ENCODE measurements around the gene GTF2A2. TPM values are rescaled to one million over a fixed set of nuclear protein-coding genes. Genes with fewer than 3 reads are reported as not detected.
A peak's percentile ranks its signal among the peaks of the same experiment; 100 is the strongest.

The GTF2A2 gene
- total RNA-seq, 4 donors from 2014 or later: 13.1 to 49.8 (median 22.9) TPM

DNA sequence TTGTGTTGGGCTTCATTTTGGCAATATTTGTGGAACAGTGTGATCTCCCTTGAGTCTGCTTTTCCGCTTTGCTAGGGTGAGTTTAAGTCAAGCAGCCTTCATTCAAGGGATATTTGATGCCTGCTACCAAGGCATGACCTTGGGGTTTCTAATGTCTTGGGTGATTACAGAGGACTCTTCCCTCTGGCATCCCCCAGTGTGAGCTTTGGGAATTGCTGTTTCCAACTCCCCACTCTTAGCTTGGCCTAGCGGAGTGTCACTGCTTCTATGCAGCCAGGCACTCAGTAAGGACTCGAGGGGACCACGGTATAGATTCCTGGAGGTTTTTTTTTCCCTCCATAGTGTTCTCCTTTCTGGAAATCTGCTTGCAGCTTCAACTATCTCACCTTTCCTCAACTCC, 24.6 kb downstream of the GTF2A2 start:
- DNase-seq (ENCODE audit: low spot score in 2 of 2): no peak
- no peaks in the 10 kb centered on the region for H3K9me3 ChIP-seq
- H3K36me3 ChIP-seq: peaks cover 0 to 17% (median 0%) of the 10 kb centered on the region in 3 donors
- 39 to 46% methylated on average over 4 of the region's 4 CpGs for WGBS, 2 donors
- H3K4me3 ChIP-seq: no peak overlapping the region
- no peak for TF ChIP-seq POLR2A (IDR thresholded peaks at IDR 0.05)
- TF ChIP-seq EP300 (IDR thresholded peaks at IDR 0.05): no peak
- H3K27me3 ChIP-seq: no peaks in the 10 kb centered on the region
- H3K4me1 ChIP-seq: no peaks in the 10 kb centered on the region
- no peak overlapping the region for H3K27ac ChIP-seq

DNA sequence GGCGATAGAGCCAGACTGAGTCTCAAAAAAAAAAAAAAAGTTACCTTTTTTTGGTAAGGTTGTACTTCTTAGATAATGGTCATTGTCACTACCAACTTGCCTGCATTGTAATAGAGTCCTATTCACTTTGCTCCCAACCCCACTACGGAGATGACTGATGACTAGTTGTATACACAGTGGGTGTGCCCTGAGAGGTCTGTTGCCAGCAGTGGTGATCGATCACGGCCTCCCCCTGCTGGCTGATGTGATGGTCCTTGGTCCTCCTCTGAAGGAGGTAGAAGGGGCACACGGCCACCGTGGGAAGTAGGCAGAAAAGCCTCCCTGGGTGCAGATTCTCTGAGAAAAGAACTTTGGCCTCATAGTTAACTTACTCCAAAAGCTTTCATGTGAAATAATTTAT, 35.0 kb downstream of the GTF2A2 start:
- 25 to 29% methylated on average over 6 of the region's 6 CpGs for WGBS, 2 donors
- no peaks in the 10 kb centered on the region for H3K36me3 ChIP-seq
- H3K4me1 ChIP-seq: no peaks in the 10 kb centered on the region
- no peaks in the 10 kb centered on the region for H3K27me3 ChIP-seq
- DNase-seq (ENCODE audit: low spot score in 2 of 2): no peak
- no peak for TF ChIP-seq POLR2A (IDR thresholded peaks at IDR 0.05)
- TF ChIP-seq, protein P1, sequence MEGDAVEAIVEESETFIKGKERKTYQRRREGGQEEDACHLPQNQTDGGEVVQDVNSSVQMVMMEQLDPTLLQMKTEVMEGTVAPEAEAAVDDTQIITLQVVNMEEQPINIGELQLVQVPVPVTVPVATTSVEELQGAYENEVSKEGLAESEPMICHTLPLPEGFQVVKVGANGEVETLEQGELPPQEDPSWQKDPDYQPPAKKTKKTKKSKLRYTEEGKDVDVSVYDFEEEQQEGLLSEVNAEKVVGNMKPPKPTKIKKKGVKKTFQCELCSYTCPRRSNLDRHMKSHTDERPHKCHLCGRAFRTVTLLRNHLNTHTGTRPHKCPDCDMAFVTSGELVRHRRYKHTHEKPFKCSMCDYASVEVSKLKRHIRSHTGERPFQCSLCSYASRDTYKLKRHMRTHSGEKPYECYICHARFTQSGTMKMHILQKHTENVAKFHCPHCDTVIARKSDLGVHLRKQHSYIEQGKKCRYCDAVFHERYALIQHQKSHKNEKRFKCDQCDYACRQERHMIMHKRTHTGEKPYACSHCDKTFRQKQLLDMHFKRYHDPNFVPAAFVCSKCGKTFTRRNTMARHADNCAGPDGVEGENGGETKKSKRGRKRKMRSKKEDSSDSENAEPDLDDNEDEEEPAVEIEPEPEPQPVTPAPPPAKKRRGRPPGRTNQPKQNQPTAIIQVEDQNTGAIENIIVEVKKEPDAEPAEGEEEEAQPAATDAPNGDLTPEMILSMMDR (IDR thresholded peaks at IDR 0.05): peak in 1 of 5 experiments; percentile 22
- H3K4me3 ChIP-seq: no peak overlapping the region
- H3K9me3 ChIP-seq: no peaks in the 10 kb centered on the region
- no peak overlapping the region for H3K27ac ChIP-seq

DNA sequence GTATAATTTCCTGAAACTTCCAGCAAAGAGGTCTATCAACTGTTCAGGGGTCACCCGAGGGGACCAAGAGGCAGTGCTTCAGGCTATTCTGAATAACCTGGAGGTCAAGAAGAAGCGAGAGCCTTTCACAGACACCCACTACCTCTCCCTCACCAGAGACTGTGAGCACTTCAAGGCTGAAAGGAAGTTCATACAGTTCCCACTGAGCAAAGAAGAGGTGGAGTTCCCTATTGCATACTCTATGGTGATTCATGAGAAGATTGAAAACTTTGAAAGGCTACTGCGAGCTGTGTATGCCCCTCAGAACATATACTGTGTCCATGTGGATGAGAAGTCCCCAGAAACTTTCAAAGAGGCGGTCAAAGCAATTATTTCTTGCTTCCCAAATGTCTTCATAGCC, 38.9 kb downstream of the GTF2A2 start:
- Histone ChIP-seq H3K4me3 (no peak overlapping the region), H3K27me3 (no peaks in the 10 kb centered on the region), H3K27ac (no peak overlapping the region), H3K4me1 (no peaks in the 10 kb centered on the region), H3K36me3 (no peaks in the 10 kb centered on the region), H3K9me3 (no peaks in the 10 kb centered on the region)
- TF ChIP-seq POLR2A (IDR thresholded peaks at IDR 0.05) (no peak), EP300 (IDR thresholded peaks at IDR 0.05) (no peak)
- TF ChIP-seq, protein P1 (IDR thresholded peaks at IDR 0.05): no peak
- WGBS, 2 donors: 77 to 81% methylated on average over 4 of the region's 4 CpGs
- DNase-seq (ENCODE audit: low spot score in 2 of 2): no peak

DNA sequence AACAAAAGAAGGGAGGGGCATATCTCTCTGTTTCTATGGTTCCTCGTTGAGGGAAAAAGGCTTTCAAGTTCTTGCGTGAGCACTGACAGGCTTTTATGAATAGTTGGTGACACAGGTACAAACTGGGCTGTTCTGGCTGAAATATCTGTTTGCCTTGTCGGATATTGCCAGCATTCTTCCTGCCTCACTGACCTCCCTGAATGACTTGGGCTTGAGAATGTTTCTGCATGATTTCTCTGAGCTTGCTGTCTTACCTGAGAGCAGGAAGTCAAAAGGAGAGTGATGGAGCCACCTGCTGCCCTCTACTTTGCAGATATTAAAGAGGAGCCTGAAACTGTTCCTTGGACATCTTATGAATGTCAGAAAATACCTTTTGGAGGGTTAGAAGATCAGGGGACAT, 40.9 kb downstream of the GTF2A2 start:
- no peak for DNase-seq (ENCODE audit: low spot score in 2 of 2)
- no peak overlapping the region for H3K4me3 ChIP-seq
- no peaks in the 10 kb centered on the region for H3K36me3 ChIP-seq
- TF ChIP-seq EP300 (IDR thresholded peaks at IDR 0.05) (no peak), POLR2A (IDR thresholded peaks at IDR 0.05) (no peak)
- TF ChIP-seq, protein P1 (IDR thresholded peaks at IDR 0.05): no peak
- 75 to 78% methylated on average over 3 of the region's 3 CpGs for WGBS, 2 donors
- H3K4me1 ChIP-seq: no peaks in the 10 kb centered on the region
- no peak overlapping the region for H3K27ac ChIP-seq
- no peaks in the 10 kb centered on the region for H3K27me3 ChIP-seq
- no peaks in the 10 kb centered on the region for H3K9me3 ChIP-seq

DNA sequence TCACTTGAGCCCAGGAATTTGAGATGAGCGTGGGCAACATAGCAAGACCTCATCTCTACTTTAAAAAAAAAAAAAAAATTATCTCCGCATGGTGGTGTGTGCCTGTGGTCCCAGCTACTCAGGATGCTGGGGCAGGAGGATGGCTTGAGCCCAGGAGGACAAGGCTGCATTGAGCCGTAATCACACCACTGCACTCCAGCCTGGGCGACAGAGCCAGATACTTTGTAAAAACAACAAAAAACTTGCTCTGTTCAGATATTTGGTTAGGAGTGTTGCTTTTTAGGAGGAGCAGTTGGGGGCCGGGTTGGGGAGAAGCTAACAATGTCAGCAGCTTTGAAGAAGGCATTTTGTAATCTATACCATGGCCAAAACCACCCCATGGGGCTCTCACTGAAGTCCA, 41.7 kb downstream of the GTF2A2 start:
- H3K36me3 ChIP-seq: no peaks in the 10 kb centered on the region
- no peaks in the 10 kb centered on the region for H3K9me3 ChIP-seq
- H3K27ac ChIP-seq: no peak overlapping the region
- DNase-seq (ENCODE audit: low spot score in 2 of 2): no peak
- no peak overlapping the region for H3K4me3 ChIP-seq
- no peak for TF ChIP-seq EP300 (IDR thresholded peaks at IDR 0.05)
- TF ChIP-seq, protein P1 (IDR thresholded peaks at IDR 0.05): no peak
- no peak for TF ChIP-seq POLR2A (IDR thresholded peaks at IDR 0.05)
- no peaks in the 10 kb centered on the region for H3K4me1 ChIP-seq
- WGBS, 2 donors: 86 to 90% methylated on average over 5 of the region's 5 CpGs
- H3K27me3 ChIP-seq: no peaks in the 10 kb centered on the region

DNA sequence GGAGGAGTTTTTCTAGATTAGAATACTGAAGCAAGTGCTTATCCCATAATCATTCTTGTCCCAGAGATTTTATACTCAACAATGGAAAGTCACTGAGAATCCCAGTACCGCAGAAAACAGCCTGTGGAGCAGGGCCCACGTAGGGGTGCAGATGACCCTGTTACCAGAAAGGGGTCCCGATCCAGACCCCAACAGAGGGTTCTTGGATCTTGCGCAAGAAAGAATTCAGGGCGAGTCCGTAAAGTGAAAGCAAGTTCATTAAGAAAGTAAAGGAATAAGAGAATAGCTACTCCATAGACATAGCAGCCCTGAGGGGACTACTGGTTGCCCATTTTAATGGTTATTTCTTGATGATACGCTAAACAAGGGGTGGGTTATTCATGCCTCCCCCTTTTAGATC, 43.2 kb downstream of the GTF2A2 start:
- Histone ChIP-seq H3K27me3 (no peaks in the 10 kb centered on the region), H3K27ac (no peak overlapping the region), H3K36me3 (no peaks in the 10 kb centered on the region), H3K4me1 (no peaks in the 10 kb centered on the region), H3K9me3 (no peaks in the 10 kb centered on the region), H3K4me3 (no peak overlapping the region)
- DNase-seq (ENCODE audit: low spot score in 2 of 2): no peak
- TF ChIP-seq EP300 (IDR thresholded peaks at IDR 0.05): no peak
- TF ChIP-seq POLR2A (IDR thresholded peaks at IDR 0.05): no peak
- TF ChIP-seq, protein P1 (IDR thresholded peaks at IDR 0.05): no peak
- 94 to 95% methylated on average over 7 of the region's 7 CpGs for WGBS, 2 donors

All from tibial nerve (tissue), 4 donors.